H1 (cell line): ENCODE data around the gene NKX2-1. TPM values are rescaled to one million over a fixed set of nuclear protein-coding genes. Genes with fewer than 3 reads are reported as not detected.

ENCODE experiments used
- CTCF ChIA-PET: fragments of 300-600 bp; sonication (Branson Sonifier 250); formaldehyde crosslinking; loops from one replicate; lab custom pipeline; 2021; ENCODE audit not compliant: partially characterized antibody; lab: Charles Lee
- POLR2A ChIA-PET: fragments of 300-600 bp; sonication (Branson Sonifier 250); formaldehyde crosslinking; loops from one replicate; lab custom pipeline; 2021; ENCODE audit warnings: inconsistent platforms; ENCODE audit not compliant: partially characterized antibody; lab: Charles Lee
- DNase-seq, 2 experiments: peaks; one replicate each; pipeline versions ENCODE4 v3.0.0 to v3.0.0-alpha.2; 2010 to 2022; ENCODE audit warnings: low spot score in 2 of 2, low read depth in 1 of 2, mixed read lengths in 1 of 2
- FAIRE-seq: peaks from 2 replicates; lab custom pipeline; 2011; peaks lifted over from hg19 to GRCh38; lab: Jason Lieb, UNC
- H2AFZ ChIP-seq: 2 replicates; pipeline ENCODE4 v1.8.1; 2012; ENCODE audit warnings: low read length, inconsistent platforms
- H2AK5ac ChIP-seq: 2 replicates; pipeline ENCODE4 v1.6.1; 2013; ENCODE audit warnings: low read depth, low read length
- H2BK120ac ChIP-seq: replicated peaks from 2 replicates; pipeline ENCODE3; 2013; ENCODE audit warnings: low read depth, low read length, inconsistent platforms
- H2BK12ac ChIP-seq: 2 replicates; pipeline ENCODE4 v1.6.1; 2013; ENCODE audit warnings: low read depth, low read length
- H2BK15ac ChIP-seq: 2 replicates; pipeline ENCODE4 v1.6.1; 2013; ENCODE audit warnings: low read length
- H2BK20ac ChIP-seq: 2 replicates; pipeline ENCODE4 v1.6.1; 2013; ENCODE audit warnings: low read length
- H2BK5ac ChIP-seq: 2 replicates; pipeline ENCODE4 v1.6.1; 2013; ENCODE audit warnings: low read depth, low read length
- H3K14ac ChIP-seq: 2 replicates; pipeline ENCODE4 v1.6.1; 2013; ENCODE audit warnings: inconsistent platforms; ENCODE audit not compliant: insufficient read length
- H3K18ac ChIP-seq: 2 replicates; pipeline ENCODE4 v1.6.1; 2013; ENCODE audit warnings: low read length; ENCODE audit errors: extremely low read depth
- H3K23ac ChIP-seq: 2 replicates; pipeline ENCODE4 v1.6.1; 2013; ENCODE audit warnings: inconsistent platforms; ENCODE audit not compliant: insufficient read length
- H3K23me2 ChIP-seq: 2 replicates; pipeline ENCODE4 v1.6.1; 2013; ENCODE audit warnings: low read depth, low read length
- H3K27ac ChIP-seq: 2 replicates; pipeline ENCODE4 v1.6.1; 2011; ENCODE audit warnings: low read depth, low read length, inconsistent platforms
- H3K27me3 ChIP-seq, 4 experiments: replicated peaks in 1 of 4; 1 replicate in 1 of 4; 2 replicates in 3 of 4; pipeline versions ENCODE4 v1.6.1 to v1.8.1; 2011 to 2013; ENCODE audit warnings: low read length in 3 of 4, mild to moderate bottlenecking in 3 of 4, inconsistent platforms in 2 of 4, mixed read lengths in 2 of 4, moderate library complexity in 1 of 4; ENCODE audit not compliant: control insufficient read depth in 3 of 4, insufficient read depth in 3 of 4; ENCODE audit errors: extremely low read depth in 1 of 4
- H3K36me3 ChIP-seq, 4 experiments: 2 replicates each; pipeline versions ENCODE4 v1.6.1 to v1.8.1; 2011 to 2013; ENCODE audit warnings: mild to moderate bottlenecking in 4 of 4, low read length in 3 of 4, moderate library complexity in 2 of 4, control low read depth in 1 of 4, inconsistent platforms in 1 of 4; ENCODE audit not compliant: insufficient read depth in 4 of 4, control insufficient read depth in 2 of 4
- H3K4ac ChIP-seq: replicated peaks from 2 replicates; pipeline ENCODE3; 2013; ENCODE audit warnings: low read length, low read depth, mixed read lengths, inconsistent platforms; ENCODE audit not compliant: insufficient read length
- H3K4me1 ChIP-seq, 4 experiments: replicated peaks in 1 of 4; 1 replicate in 1 of 4; 2 replicates in 3 of 4; pipeline versions ENCODE4 v1.6.1 to v1.8.1; 2011 to 2013; ENCODE audit warnings: low read length in 3 of 4, inconsistent platforms in 2 of 4, mixed read lengths in 1 of 4; ENCODE audit not compliant: insufficient read depth in 4 of 4, control insufficient read depth in 3 of 4
- H3K4me2 ChIP-seq, 2 experiments: 2 replicates each; pipeline versions ENCODE4 v1.6.1 to v1.8.1; 2011 to 2013; ENCODE audit warnings: low read depth in 2 of 2, low read length in 2 of 2, control low read depth in 1 of 2, inconsistent platforms in 1 of 2, mild to moderate bottlenecking in 1 of 2; ENCODE audit not compliant: insufficient read depth in 1 of 2
- H3K4me3 ChIP-seq, 4 experiments: fragments of 200-600, 300-600 bp in 1 of 4; sonication (generic), shearing (Covaris generic), sonication (Bioruptor Twin) in 1 of 4; 2 replicates each; pipeline versions ENCODE4 v1.5.1 to v1.8.1; 2011 to 2016; ENCODE audit warnings: low read length in 4 of 4, low read depth in 3 of 4, control low read depth in 2 of 4, inconsistent platforms in 2 of 4, mild to moderate bottlenecking in 2 of 4, mixed read lengths in 1 of 4, moderate library complexity in 1 of 4; ENCODE audit not compliant: insufficient read depth in 2 of 4; ENCODE audit errors: extremely low read depth in 1 of 4
- H3K56ac ChIP-seq: replicated peaks from 2 replicates; pipeline ENCODE3; 2013; ENCODE audit warnings: low read depth, mild to moderate bottlenecking, mixed read lengths, low read length, inconsistent platforms; ENCODE audit not compliant: insufficient read length
- H3K79me1 ChIP-seq: 2 replicates; pipeline ENCODE4 v1.6.1; 2013; ENCODE audit warnings: low read depth, low read length, control low read depth
- H3K79me2 ChIP-seq, 2 experiments: 2 replicates each; pipeline versions ENCODE4 v1.6.1 to v1.8.1; 2012 to 2013; ENCODE audit warnings: low read length in 2 of 2, mild to moderate bottlenecking in 2 of 2, inconsistent platforms in 1 of 2; ENCODE audit not compliant: insufficient read depth in 2 of 2, control insufficient read depth in 1 of 2
- H3K9ac ChIP-seq, 4 experiments: replicated peaks in 1 of 4; 1 replicate in 1 of 4; 2 replicates in 3 of 4; pipeline versions ENCODE4 v1.6.1 to v1.8.1; 2011 to 2013; ENCODE audit warnings: low read depth in 3 of 4, low read length in 3 of 4, control low read depth in 2 of 4, mild to moderate bottlenecking in 2 of 4, moderate library complexity in 2 of 4, inconsistent platforms in 1 of 4; ENCODE audit errors: extremely low read depth in 1 of 4
- H3K9me3 ChIP-seq, 2 experiments: 2 replicates each; pipeline versions ENCODE4 v1.6.1 to v1.8.1; 2012 to 2013; ENCODE audit warnings: mild to moderate bottlenecking in 2 of 2, moderate library complexity in 2 of 2, control low read depth in 1 of 2, inconsistent platforms in 1 of 2, low read depth in 1 of 2, low read length in 1 of 2, mixed read lengths in 1 of 2; ENCODE audit not compliant: insufficient read depth in 2 of 2
- H4K20me1 ChIP-seq, 2 experiments: replicated peaks in 1 of 2; 2 replicates each; pipeline versions ENCODE3 to v1.8.1; 2011 to 2013; ENCODE audit warnings: inconsistent platforms in 2 of 2, low read length in 2 of 2, mild to moderate bottlenecking in 1 of 2; ENCODE audit not compliant: insufficient read depth in 2 of 2, control insufficient read depth in 1 of 2
- H4K5ac ChIP-seq: 2 replicates; pipeline ENCODE4 v1.6.1; 2013; ENCODE audit warnings: low read length, low read depth, mixed read lengths, inconsistent platforms; ENCODE audit not compliant: insufficient read length
- H4K8ac ChIP-seq: 2 replicates; pipeline ENCODE4 v1.8.0; 2013; ENCODE audit warnings: mild to moderate bottlenecking, moderate library complexity, low read length, inconsistent platforms; ENCODE audit not compliant: insufficient read depth; ENCODE audit errors: extremely low read depth
- H4K91ac ChIP-seq: replicated peaks from 2 replicates; pipeline ENCODE3; 2013; ENCODE audit warnings: low read length, mixed read lengths, inconsistent platforms; ENCODE audit not compliant: insufficient read length
- ATF2 ChIP-seq: IDR thresholded peaks from 2 replicates; pipeline ENCODE4 v1.6.1; 2012; ENCODE audit warnings: low read length, inconsistent platforms
- CHD1 ChIP-seq: IDR thresholded peaks from 2 replicates; pipeline ENCODE4 v1.6.1; 2012; ENCODE audit warnings: low read depth, low read length, improper control_type of control experiment
- CTBP2 ChIP-seq: IDR thresholded peaks from 2 replicates; pipeline ENCODE4 v1.7.0; 2011; ENCODE audit warnings: borderline replicate concordance, mild to moderate bottlenecking, moderate library complexity, mixed read lengths, low read length; ENCODE audit not compliant: insufficient read depth, insufficient read length
- GABPA ChIP-seq: IDR thresholded peaks from 2 replicates; pipeline ENCODE4 v1.6.1; 2011; ENCODE audit warnings: mild to moderate bottlenecking, low read length, moderate library complexity, borderline replicate concordance; ENCODE audit not compliant: insufficient read depth
- JUN ChIP-seq: IDR thresholded peaks from 2 replicates; pipeline ENCODE4 v1.6.1; 2011; ENCODE audit warnings: low read depth, mild to moderate bottlenecking, improper control_type of control experiment, low read length
- NANOG ChIP-seq: IDR thresholded peaks from 2 replicates; pipeline ENCODE4 v1.6.1; 2011; ENCODE audit warnings: low read length, low read depth, mild to moderate bottlenecking, inconsistent platforms; ENCODE audit not compliant: insufficient read depth, poor library complexity, severe bottlenecking
- RNF2 ChIP-seq: fragments of 200-900, 300-1000 bp; sonication (generic); IDR thresholded peaks from 2 replicates; pipeline ENCODE4 v1.7.1; 2016; ENCODE audit warnings: borderline replicate concordance, low read depth, mild to moderate bottlenecking, antibody characterized with exemption, low read length; ENCODE audit not compliant: poor library complexity, severe bottlenecking; ENCODE audit errors: missing control alignments
- TAF1 ChIP-seq: IDR thresholded peaks from 2 replicates; pipeline ENCODE4 v1.6.1; 2011; ENCODE audit warnings: mild to moderate bottlenecking, low read depth, low read length
- YY1 ChIP-seq: IDR thresholded peaks from 2 replicates; pipeline ENCODE4 v1.6.1; 2011; ENCODE audit warnings: low read depth, mild to moderate bottlenecking, low read length
- WGBS, 2 experiments: shearing (Covaris generic) in 1 of 2; methylation state at CpG; one replicate each; pipeline versions ENCODE4 v1.1.6 to v1.1.7; 2013 to 2015; ENCODE audit warnings: low lambda C conversion rate in 2 of 2, mixed read lengths in 2 of 2, inconsistent platforms in 1 of 2, low coverage in 1 of 2, missing lambda C conversion rate in 1 of 2; ENCODE audit not compliant: insufficient replicate concordance in 2 of 2, insufficient coverage in 1 of 2, insufficient read length in 1 of 2; ENCODE audit errors: extremely low coverage in 1 of 2, missing lambda C conversion rate in 1 of 2; 5-methylcytosine and 5-hydroxymethylcytosine counted together
- polyA plus RNA-seq, 7 experiments: library from polyadenylated mRNA; depleted of rRNA in 3 of 7; stranded (reverse) in 5 of 7; unstranded in 2 of 7; fragments of >200 nt in 5 of 7; fragments of 200-250 nt in 2 of 7; gene quantifications; 1 replicate in 5 of 7; 2 replicates in 1 of 7; 4 replicates in 1 of 7; pipeline versions ENCODE4 v1.2.1 to v1.2.3, GENCODE V29; 2011 to 2013; ENCODE audit warnings: missing spikeins in 2 of 7, mixed read lengths in 2 of 7
- total RNA-seq: library from RNA; stranded (reverse); fragmentation: NEBNext Ultra II Directional; extraction: Animal tissue kit (Norgen Biotek cat#: 25700); gene quantifications from 2 replicates; pipeline ENCODE4 v1.2.1, GENCODE V29; 2021

Gene NKX2-1
- total and polyA plus RNA-seq, 2 of the 8 experiments (the other 6 are each of a cell fraction or from before 2014, with no cell fraction given): not detected

GRCh38 chr14:36493761-36494160 lies 26.3 kb downstream of the NKX2-1 start:
- no peaks in the 10 kb centered on the region; the same call in 1 of the 2 replicates for H3K23me2 ChIP-seq
- no peak overlapping the region for H3K56ac ChIP-seq
- no peak overlapping the region for H2AK5ac ChIP-seq
- H3K14ac ChIP-seq: no peak overlapping the region
- H2BK15ac ChIP-seq: no peak overlapping the region
- H3K23ac ChIP-seq: no peak overlapping the region
- DNase-seq (no peak), FAIRE-seq (no peak)
- H4K5ac ChIP-seq: no peak overlapping the region
- H2BK12ac ChIP-seq: no peak overlapping the region
- H4K91ac ChIP-seq: no peak overlapping the region
- H2BK20ac ChIP-seq: no peak overlapping the region
- H3K18ac ChIP-seq: no peak overlapping the region
- H2BK5ac ChIP-seq: no peak overlapping the region
- H3K79me1 ChIP-seq: no peaks in the 10 kb centered on the region
- no peaks in the 10 kb centered on the region; a peak in 1 of 7 replicates for H3K4me1 ChIP-seq
- no peak overlapping the region for H3K27ac ChIP-seq
- no peak overlapping the region for H4K8ac ChIP-seq
- 26% methylated on average over 3 of the region's 3 CpGs; no CpG with 5 or more reads in 1 of the 2 experiments for WGBS, 2 experiments
- H2AFZ ChIP-seq: no peak overlapping the region
- H3K79me2 ChIP-seq: no peaks in the 10 kb centered on the region
- no peak overlapping the region for H3K9ac ChIP-seq
- no peaks in the 10 kb centered on the region for H3K36me3 ChIP-seq
- no peak overlapping the region for H3K4me2 ChIP-seq
- POLR2A ChIA-PET: no interaction called here
- H4K20me1 ChIP-seq: no peaks in the 10 kb centered on the region
- TF ChIP-seq JUN: no peak
- no peak for TF ChIP-seq CTBP2
- TF ChIP-seq TAF1: no peak
- no peak for TF ChIP-seq NANOG
- no peak for TF ChIP-seq YY1
- TF ChIP-seq GABPA: no peak
- no peak for TF ChIP-seq ATF2
- TF ChIP-seq RNF2: no peak
- TF ChIP-seq CHD1: no peak
- no peak overlapping the region for H2BK120ac ChIP-seq
- CTCF ChIA-PET: interaction anchor here (0.6 to 5.1 kb wide), 3 partner anchors 30 to 639 kb away, joined by 3 to 33 read pairs (median 3); no protein-coding TSS in a partner anchor
- H3K27me3 ChIP-seq: peaks cover 0 to 2% (median 1%) of the 10 kb centered on the region in 4 experiments; a peak in 6 of 7 replicates
- no peaks in the 10 kb centered on the region for H3K9me3 ChIP-seq
- H3K4ac ChIP-seq: no peak overlapping the region
- H3K4me3 ChIP-seq: no peak overlapping the region
